Large intestine (tissue), 3 donors: Measurements from ENCODE around the gene RAD51B. TPM values are rescaled to one million over a fixed set of nuclear protein-coding genes. Genes with fewer than 3 reads are reported as not detected.

Source experiments
- DNase-seq, 2 donors: peaks; one replicate each; pipeline versions ENCODE4 v3.0.0 to v3.0.0-alpha.2; 2013
- H3K27ac ChIP-seq: one replicate; pipeline ENCODE4 v1.5.1; 2013; ENCODE audit warnings: low read length
- H3K27me3 ChIP-seq: 2 replicates; pipeline ENCODE4 v1.6.1; 2013; ENCODE audit warnings: low read length; ENCODE audit not compliant: control insufficient read depth, insufficient read depth
- H3K36me3 ChIP-seq: 2 replicates; pipeline ENCODE4 v1.6.1; 2013; ENCODE audit warnings: low read length; ENCODE audit not compliant: control insufficient read depth, insufficient read depth
- H3K4me1 ChIP-seq: one replicate; pipeline ENCODE4 v1.6.1; 2013; ENCODE audit warnings: low read length; ENCODE audit not compliant: control insufficient read depth, insufficient read depth
- H3K4me3 ChIP-seq: one replicate; pipeline ENCODE4 v1.5.1; 2013; ENCODE audit warnings: low read length
- H3K9me3 ChIP-seq: one replicate; pipeline ENCODE4 v1.6.1; 2013; ENCODE audit warnings: mild to moderate bottlenecking, low read depth, low read length, moderate library complexity; ENCODE audit not compliant: control insufficient read depth
- WGBS: methylation state at CpG from one replicate; pipeline ENCODE4 v1.1.5; 2013; ENCODE audit warnings: low lambda C conversion rate; ENCODE audit not compliant: insufficient coverage; 5-methylcytosine and 5-hydroxymethylcytosine counted together
- polyA plus RNA-seq: library from polyadenylated mRNA; unstranded; fragments of 120-200 nt; gene quantifications from one replicate; pipeline ENCODE4 v1.2.1, GENCODE V29; 2013

RAD51B gene
- polyA plus RNA-seq, 1 donor: 6.4 TPM

- H3K27me3 ChIP-seq: no peaks in the 10 kb centered on the region
- no peaks in the 10 kb centered on the region for H3K36me3 ChIP-seq
- no peak overlapping the region for H3K27ac ChIP-seq
- H3K4me1 ChIP-seq: no peaks in the 10 kb centered on the region
- no peak for DNase-seq
- 100% methylated on average over 1 of the region's 1 CpG for WGBS
- H3K9me3 ChIP-seq: no peaks in the 10 kb centered on the region
- no peak overlapping the region for H3K4me3 ChIP-seq
Observed at GRCh38 chr14:67859169-67859749, 39.7 kb downstream of the RAD51B start.

GRCh38 chr14:67863223-67863622 lies 43.6 kb downstream of the RAD51B start:
- no CpG with 5 or more reads among the region's 2 CpGs for WGBS
- Histone ChIP-seq H3K27me3 (no peaks in the 10 kb centered on the region), H3K4me1 (no peaks in the 10 kb centered on the region), H3K9me3 (no peaks in the 10 kb centered on the region), H3K27ac (no peak overlapping the region), H3K36me3 (no peaks in the 10 kb centered on the region), H3K4me3 (no peak overlapping the region)
- DNase-seq: no peak

GRCh38 chr14:67875175-67876006 lies 55.8 kb downstream of the RAD51B start:
- Histone ChIP-seq H3K36me3 (no peaks in the 10 kb centered on the region), H3K4me3 (no peak overlapping the region), H3K27me3 (no peaks in the 10 kb centered on the region), H3K4me1 (no peaks in the 10 kb centered on the region), H3K9me3 (no peaks in the 10 kb centered on the region), H3K27ac (no peak overlapping the region)
- no CpG with 5 or more reads among the region's 3 CpGs for WGBS
- no peak for DNase-seq

GRCh38 chr14:67879026-67879425 lies 59.4 kb downstream of the RAD51B start:
- H3K27me3 ChIP-seq: no peaks in the 10 kb centered on the region
- no peak overlapping the region for H3K27ac ChIP-seq

GRCh38 chr14:67881225-67881624 lies 61.6 kb downstream of the RAD51B start:
- no peak overlapping the region for H3K27ac ChIP-seq

More at GRCh38 chr14:67879026-67879425, 59.4 kb downstream of the RAD51B start:
- no peak overlapping the region for H3K4me3 ChIP-seq
- no peaks in the 10 kb centered on the region for H3K9me3 ChIP-seq
- DNase-seq: no peak
- no peaks in the 10 kb centered on the region for H3K4me1 ChIP-seq
- H3K36me3 ChIP-seq: no peaks in the 10 kb centered on the region

GRCh38 chr14:67882986-67883555 lies 63.5 kb downstream of the RAD51B start:
- H3K27me3 ChIP-seq: no peaks in the 10 kb centered on the region
- H3K36me3 ChIP-seq: no peaks in the 10 kb centered on the region
- no peaks in the 10 kb centered on the region for H3K9me3 ChIP-seq
- no peak overlapping the region for H3K4me3 ChIP-seq
- no CpG with 5 or more reads among the region's 4 CpGs for WGBS
- no peak overlapping the region for H3K27ac ChIP-seq
- DNase-seq: no peak
- H3K4me1 ChIP-seq: peaks cover 5% of the 10 kb centered on the region

More at GRCh38 chr14:67881225-67881624, 61.6 kb downstream of the RAD51B start:
- no peak for DNase-seq
- Histone ChIP-seq H3K4me3 (no peak overlapping the region), H3K4me1 (no peaks in the 10 kb centered on the region), H3K27me3 (no peaks in the 10 kb centered on the region), H3K36me3 (no peaks in the 10 kb centered on the region), H3K9me3 (no peaks in the 10 kb centered on the region)
- WGBS: no CpG with 5 or more reads among the region's 2 CpGs

GRCh38 chr14:67883717-67884116 lies 64.1 kb downstream of the RAD51B start:
- no peak for DNase-seq
- Histone ChIP-seq H3K9me3 (no peaks in the 10 kb centered on the region), H3K4me1 (peaks cover 5% of the 10 kb centered on the region), H3K27me3 (no peaks in the 10 kb centered on the region), H3K4me3 (no peak overlapping the region), H3K36me3 (no peaks in the 10 kb centered on the region), H3K27ac (no peak overlapping the region)
- 63% methylated on average over 1 of the region's 1 CpG for WGBS

- Histone ChIP-seq H3K9me3 (no peaks in the 10 kb centered on the region), H3K4me3 (no peak overlapping the region), H3K27me3 (no peaks in the 10 kb centered on the region), H3K36me3 (no peaks in the 10 kb centered on the region), H3K27ac (no peak overlapping the region), H3K4me1 (peaks cover 5% of the 10 kb centered on the region)
- WGBS: no CpG with 5 or more reads among the region's 2 CpGs
- peak; percentile 8 to 28 for DNase-seq
Observed at GRCh38 chr14:67886191-67886590, 66.6 kb downstream of the RAD51B start.

- WGBS: 42% methylated on average over 2 of the region's 3 CpGs
- H3K27ac ChIP-seq: no peak overlapping the region
- H3K4me3 ChIP-seq: no peak overlapping the region
Observed at GRCh38 chr14:67887478-67887877, 67.9 kb downstream of the RAD51B start.

GRCh38 chr14:67889455-67889854 lies 69.9 kb downstream of the RAD51B start:
- Histone ChIP-seq H3K27me3 (no peaks in the 10 kb centered on the region), H3K36me3 (no peaks in the 10 kb centered on the region), H3K9me3 (no peaks in the 10 kb centered on the region), H3K4me3 (no peak overlapping the region), H3K27ac (no peak overlapping the region), H3K4me1 (peaks cover 23% of the 10 kb centered on the region)
- 93% methylated on average over 2 of the region's 4 CpGs for WGBS
- DNase-seq: no peak

More at GRCh38 chr14:67887478-67887877, 67.9 kb downstream of the RAD51B start:
- no peak for DNase-seq
- H3K36me3 ChIP-seq: no peaks in the 10 kb centered on the region
- no peaks in the 10 kb centered on the region for H3K27me3 ChIP-seq
- H3K4me1 ChIP-seq: peaks cover 13% of the 10 kb centered on the region
- H3K9me3 ChIP-seq: no peaks in the 10 kb centered on the region
